ENCODE measurements around the gene AKAIN1. TPM values are rescaled to one million over a fixed set of nuclear protein-coding genes. Genes with fewer than 3 reads are reported as not detected.
A peak's percentile ranks its signal among the peaks of the same experiment; 100 is the strongest.

AKAIN1 gene, protein sequence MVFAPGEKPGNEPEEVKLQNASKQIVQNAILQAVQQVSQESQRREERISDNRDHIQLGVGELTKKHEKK
- not detected in 2 replicates for total RNA-seq (2014; rRNA removed; shearing (Covaris generic))

GRCh38 chr18:5197032-5197434 is at the start of gene AKAIN1:
TSS of gene AKAIN1 (minus strand) at chr18:5197257. CDS start at chr18:5197053, 204 bp downstream.
- peak; percentile 59 for DNase-seq (ENCODE audit: low read depth)

DNA sequence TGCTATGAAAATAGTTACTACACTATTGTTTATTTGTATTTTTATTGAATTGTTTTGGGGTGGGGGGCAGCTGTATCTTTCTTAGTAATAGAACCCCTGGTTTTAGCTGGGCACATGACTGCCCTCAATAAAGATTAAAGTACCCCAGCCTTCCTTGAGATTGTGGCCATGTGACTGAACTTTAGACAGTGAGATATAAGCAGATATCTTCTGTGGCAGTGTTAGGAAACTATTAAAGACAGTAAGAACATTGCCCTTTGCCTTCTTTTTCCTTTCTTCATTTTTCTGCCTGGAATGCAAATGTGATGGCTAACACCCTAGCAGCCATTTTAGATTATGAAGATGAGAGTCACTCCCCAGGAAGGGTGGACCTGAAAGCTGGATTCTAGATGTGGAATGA is 47.9 kb upstream of the AKAIN1 start:
- DNase-seq (ENCODE audit: low read depth) = no peak

DNA sequence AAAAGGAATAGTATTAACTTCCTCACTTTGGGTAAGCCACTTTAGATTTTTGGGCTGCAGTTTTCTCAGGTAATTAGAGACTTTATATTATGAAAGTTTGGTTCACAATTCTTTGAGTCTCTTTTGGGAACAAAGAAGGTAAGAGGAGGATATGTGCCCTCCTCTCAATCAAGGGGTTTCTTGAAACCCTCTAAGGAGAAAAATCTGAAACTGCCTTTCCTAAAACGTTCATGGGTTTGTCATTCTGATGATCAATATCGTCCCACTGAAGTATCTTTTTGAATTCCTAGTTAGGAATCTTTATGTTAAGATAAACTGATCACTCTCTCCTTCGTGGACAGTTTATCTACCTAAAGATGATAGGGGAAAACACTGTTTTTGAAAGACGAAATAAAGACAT is 42.4 kb upstream of the AKAIN1 start:
- no peak for DNase-seq (ENCODE audit: low read depth)

GRCh38 chr18:5238371-5238976 is 41.4 kb upstream of the AKAIN1 start:
- DNase-seq (ENCODE audit: low read depth) = peak; percentile 9

GRCh38 chr18:5237723-5238370 is 40.8 kb upstream of the AKAIN1 start:
- peak; percentile 87 for DNase-seq (ENCODE audit: low read depth)

DNA sequence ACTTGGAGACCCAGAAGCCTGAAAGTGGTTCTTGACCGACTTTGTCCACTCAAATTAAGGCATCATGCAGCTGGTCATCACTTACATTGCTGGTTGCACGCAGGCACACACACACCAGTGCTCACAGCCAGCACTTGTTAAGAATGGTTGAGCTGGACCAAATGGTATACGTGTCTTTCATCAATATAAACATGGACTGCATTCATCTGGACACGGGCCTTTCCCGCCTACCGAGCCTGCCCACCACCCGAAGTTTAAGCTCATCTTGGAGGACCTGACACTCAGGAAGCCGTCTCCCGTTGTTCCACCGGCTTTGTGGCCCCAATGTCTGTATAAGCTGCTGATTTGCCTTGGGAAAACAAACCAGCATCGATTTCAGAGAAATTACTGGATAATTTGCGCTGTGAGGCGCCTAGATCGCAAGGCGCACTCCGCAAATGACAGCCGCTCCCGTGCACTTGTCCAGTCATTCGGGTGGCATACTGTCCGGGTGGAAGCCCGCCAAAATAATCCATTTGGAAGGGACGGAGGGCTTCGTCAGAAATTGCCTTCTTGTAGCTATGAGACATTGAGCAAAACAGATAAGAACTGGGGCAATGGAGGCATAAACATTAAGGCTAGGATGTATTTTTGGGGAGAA is 40.1 kb upstream of the AKAIN1 start:
- DNase-seq (ENCODE audit: low read depth) = peak; percentile 8

DNA sequence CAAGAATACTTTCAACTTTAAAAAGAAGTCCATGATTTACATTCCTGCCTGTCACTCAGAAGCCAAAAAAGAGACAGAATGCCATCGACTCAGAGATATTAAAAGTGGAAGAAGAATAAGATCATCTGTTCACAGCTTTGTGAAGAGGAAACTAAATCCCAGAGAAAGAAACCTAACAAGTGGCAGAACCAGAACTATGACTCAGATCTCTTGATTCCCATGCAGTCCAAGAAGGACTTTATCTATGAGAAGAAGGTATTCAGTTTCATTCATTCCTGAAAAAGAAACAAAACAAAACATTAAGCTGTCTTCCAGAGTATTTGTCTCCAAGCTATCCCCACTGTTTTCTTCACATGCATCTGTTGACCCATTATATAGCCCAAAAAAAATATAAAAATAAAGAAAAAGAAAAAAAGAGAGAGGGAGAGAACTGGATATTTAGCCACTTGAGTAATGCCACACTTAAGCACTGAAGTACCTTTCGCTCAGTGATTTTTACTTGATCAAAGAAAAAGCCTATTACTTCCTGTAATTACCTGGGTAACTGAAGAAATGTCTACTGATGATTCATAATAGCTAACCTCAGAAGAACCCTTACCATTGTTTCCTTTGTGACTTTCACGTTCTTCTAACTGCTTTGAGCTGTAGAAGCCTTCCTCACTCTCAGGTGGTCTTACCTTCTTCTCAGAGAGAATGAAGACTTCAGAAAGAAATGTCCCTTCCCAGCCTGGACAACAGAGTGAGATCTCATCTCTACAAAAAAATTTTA is 17.7 kb upstream of the AKAIN1 start:
- DNase-seq (ENCODE audit: low read depth) = no peak

DNA sequence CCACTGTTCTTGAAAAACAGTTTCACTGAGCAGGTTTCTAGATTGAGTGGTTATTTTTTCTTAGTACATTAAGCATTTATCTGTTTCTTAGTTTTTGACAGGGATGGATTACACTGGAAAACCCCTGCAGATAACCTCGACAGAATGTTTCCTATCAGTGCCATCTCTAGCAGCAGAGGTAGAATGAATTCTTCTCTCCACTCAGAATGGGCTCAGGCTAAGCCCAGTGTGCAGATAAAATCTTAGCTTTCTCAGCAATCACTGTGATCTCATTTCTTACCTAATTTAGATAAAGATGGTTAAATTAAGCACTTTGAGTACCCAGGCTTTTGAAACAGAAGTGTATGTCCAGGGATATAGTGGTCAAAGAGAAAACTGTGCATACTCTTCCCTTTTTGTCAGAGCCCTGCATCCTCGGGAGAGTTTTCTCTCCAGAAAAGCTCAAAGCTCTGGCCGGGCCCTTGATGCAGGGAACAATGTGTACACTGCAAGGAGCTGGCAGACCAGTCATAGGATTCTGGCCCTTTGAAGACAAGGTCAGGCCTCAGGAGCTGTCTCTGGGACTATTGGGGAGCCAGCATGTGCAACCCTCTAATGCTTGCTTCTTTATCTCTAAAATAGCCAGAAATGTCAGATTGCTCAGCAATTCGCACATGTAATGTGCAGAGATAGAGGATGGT is 10.6 kb upstream of the AKAIN1 start:
- no peak for DNase-seq (ENCODE audit: low read depth)

DNA sequence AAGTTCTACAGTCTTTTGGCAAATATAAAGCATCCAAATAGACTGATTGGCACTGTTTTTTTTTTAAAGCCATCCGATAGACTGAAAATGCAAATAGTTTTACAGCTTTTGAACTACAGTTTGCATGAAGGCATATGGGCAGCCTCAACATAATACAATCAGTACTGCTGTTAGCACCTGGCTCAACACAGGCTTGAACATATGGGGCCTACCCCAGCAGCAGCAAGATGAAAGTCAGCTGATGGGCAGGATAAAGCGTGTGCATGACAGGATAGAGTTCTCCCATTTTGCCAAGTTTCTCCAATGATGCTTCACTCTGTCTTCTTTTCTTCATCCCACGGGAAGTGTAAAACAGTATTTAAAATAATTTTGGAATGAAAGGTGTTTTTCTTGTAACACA is 1.3 kb upstream of the AKAIN1 start:
- DNase-seq (ENCODE audit: low read depth) = no peak

- no peak for DNase-seq (ENCODE audit: low read depth)
These were observed 404 bp upstream of the AKAIN1 start for GRCh38 chr18:5197461-5197860.

- DNase-seq (ENCODE audit: low read depth) = peak; percentile 4
These were observed 615 bp downstream of the AKAIN1 start for GRCh38 chr18:5196253-5197031.

DNA sequence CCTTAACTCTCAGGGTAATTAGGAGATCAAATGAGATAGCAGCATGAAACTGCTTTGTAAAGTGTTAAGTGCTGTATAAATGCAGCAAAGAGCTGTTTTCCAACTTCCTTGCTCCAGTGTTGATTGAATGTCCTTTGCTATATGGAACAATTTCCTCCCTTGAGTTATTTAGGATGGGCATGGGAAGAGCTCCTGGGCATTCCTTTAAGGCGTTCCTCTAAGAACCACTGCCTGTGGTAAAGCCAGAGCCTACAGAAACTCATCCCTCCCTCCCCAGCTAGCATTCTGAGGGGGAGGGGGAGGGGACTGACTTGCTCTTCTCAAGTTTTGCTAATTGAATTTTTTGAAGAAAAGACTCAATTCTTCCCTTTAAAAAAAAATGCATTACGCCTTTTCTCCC is 1.4 kb downstream of the AKAIN1 start:
- no peak for DNase-seq (ENCODE audit: low read depth)

DNA sequence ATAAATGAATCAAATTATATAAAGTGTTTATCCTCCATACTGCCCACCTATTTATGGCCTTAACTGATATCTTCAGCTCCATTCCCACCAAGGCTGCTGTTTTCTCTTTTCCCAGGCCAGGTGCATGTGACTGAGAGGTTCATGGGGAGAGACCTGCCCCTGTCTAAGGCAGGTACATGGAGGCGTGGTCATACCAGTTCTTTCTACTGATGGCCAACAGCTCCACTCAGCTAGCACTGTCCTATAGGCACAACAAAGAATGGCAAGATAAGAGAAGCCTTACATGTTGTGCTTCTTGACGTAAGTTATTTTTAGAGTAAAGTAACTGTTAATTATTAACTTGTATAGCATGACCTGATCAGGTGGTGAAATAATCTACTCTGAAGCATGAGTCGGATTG is 16.8 kb downstream of the AKAIN1 start:
- DNase-seq (ENCODE audit: low read depth) = no peak

- DNase-seq (ENCODE audit: low read depth) = no peak
These were observed 18.5 kb downstream of the AKAIN1 start for GRCh38 chr18:5178519-5178918.

GRCh38 chr18:5175378-5175777 is 21.7 kb downstream of the AKAIN1 start:
- DNase-seq (ENCODE audit: low read depth) = no peak

- no peak for DNase-seq (ENCODE audit: low read depth)
These were observed 23.4 kb downstream of the AKAIN1 start for GRCh38 chr18:5173646-5174045.

DNA sequence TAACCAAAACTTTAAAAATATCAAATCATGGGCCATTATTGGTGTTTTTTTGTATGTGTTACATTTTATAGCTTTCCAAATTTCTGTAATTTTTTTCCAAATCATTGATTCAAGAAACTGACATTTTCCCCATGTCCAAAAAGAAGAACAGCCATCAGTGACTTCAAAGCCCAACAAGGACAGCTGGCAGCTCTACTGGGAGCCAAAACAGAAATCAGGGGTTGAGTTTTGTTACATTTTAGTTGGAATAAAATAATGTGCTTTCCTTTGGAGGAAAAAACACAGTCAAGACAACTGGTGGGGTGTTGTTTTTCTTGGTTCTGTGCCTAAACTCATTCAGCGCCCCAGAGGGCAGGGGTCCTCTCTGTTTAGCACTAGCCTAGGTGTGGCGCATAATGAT is 23.8 kb downstream of the AKAIN1 start:
- no peak for DNase-seq (ENCODE audit: low read depth)

- DNase-seq (ENCODE audit: low read depth) = no peak
These were observed 29.2 kb downstream of the AKAIN1 start for GRCh38 chr18:5167831-5168230.

- no peak for DNase-seq (ENCODE audit: low read depth)
These were observed 30.3 kb downstream of the AKAIN1 start for GRCh38 chr18:5166606-5167280.

DNA sequence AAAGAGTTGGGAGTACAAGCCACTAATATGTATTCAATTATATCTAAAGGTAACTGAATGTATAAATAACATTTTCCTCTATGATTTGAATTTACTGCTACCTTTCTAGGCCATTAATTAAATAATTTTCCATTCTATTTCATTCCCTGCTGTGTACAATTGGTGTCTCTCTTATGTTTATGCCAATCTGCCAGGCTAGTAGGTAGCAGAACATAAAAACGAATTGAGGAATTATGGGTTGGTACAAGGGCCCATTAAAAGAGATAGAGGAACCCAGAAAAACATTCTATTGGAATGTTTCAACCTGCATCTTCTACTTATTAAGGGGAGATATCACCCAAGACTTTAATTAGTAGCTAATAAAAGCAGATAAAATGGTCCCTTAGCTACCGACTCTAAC is 32.2 kb downstream of the AKAIN1 start:
- DNase-seq (ENCODE audit: low read depth) = no peak

Measured in Daoy (cell line).